Measurements from ENCODE around the gene TMEM163.

Gene TMEM163

DNA sequence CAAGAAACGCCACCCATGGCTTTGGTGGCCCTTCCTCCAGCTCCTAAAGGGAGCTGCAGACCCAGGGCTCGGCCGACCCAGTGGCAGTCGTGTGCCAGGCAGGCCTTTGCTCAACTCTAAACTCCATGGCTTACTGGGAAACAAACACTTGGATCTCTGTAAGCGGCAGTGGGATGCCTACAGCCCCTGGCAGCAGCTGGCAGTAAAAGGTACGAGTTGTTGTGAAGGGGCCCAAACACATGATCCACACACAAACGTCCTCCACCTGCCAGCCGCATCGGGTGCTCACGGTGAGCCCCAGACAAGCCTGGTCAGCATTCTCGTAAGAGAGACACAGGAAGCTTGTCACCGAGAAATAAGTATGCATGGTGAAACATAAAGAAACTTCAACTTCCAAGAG, 250.0 kb downstream of the TMEM163 start:
- TF ChIP-seq, protein P1, sequence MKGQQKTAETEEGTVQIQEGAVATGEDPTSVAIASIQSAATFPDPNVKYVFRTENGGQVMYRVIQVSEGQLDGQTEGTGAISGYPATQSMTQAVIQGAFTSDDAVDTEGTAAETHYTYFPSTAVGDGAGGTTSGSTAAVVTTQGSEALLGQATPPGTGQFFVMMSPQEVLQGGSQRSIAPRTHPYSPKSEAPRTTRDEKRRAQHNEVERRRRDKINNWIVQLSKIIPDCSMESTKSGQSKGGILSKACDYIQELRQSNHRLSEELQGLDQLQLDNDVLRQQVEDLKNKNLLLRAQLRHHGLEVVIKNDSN (IDR thresholded peaks at IDR 0.05), result no peak
- TF ChIP-seq NFIC (IDR thresholded peaks at IDR 0.05) (no peak), TCF12 (IDR thresholded peaks at IDR 0.05; ENCODE audit: low read depth) (no peak), TAF1 (IDR thresholded peaks at IDR 0.05; ENCODE audit: low read depth) (no peak), ZBTB7A (IDR thresholded peaks at IDR 0.05; ENCODE audit: low read depth) (no peak), CEBPB (IDR thresholded peaks at IDR 0.05) (no peak), CREB1 (IDR thresholded peaks at IDR 0.05; ENCODE audit: low read depth) (no peak), TEAD4 (IDR thresholded peaks at IDR 0.05) (no peak), FOXM1 (IDR thresholded peaks at IDR 0.05; ENCODE audit: borderline replicate concordance, low read depth) (no peak), RAD21 (IDR thresholded peaks at IDR 0.05; ENCODE audit: low read depth) (no peak), EP300 (IDR thresholded peaks at IDR 0.05; ENCODE audit: borderline replicate concordance) (no peak), EGR1 (IDR thresholded peaks at IDR 0.05) (no peak), YY1 (IDR thresholded peaks at IDR 0.05; ENCODE audit: low read depth) (no peak)
- TF ChIP-seq, protein P2, sequence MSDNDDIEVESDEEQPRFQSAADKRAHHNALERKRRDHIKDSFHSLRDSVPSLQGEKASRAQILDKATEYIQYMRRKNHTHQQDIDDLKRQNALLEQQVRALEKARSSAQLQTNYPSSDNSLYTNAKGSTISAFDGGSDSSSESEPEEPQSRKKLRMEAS (IDR thresholded peaks at IDR 0.05), result no peak
- TF ChIP-seq, protein P3, sequence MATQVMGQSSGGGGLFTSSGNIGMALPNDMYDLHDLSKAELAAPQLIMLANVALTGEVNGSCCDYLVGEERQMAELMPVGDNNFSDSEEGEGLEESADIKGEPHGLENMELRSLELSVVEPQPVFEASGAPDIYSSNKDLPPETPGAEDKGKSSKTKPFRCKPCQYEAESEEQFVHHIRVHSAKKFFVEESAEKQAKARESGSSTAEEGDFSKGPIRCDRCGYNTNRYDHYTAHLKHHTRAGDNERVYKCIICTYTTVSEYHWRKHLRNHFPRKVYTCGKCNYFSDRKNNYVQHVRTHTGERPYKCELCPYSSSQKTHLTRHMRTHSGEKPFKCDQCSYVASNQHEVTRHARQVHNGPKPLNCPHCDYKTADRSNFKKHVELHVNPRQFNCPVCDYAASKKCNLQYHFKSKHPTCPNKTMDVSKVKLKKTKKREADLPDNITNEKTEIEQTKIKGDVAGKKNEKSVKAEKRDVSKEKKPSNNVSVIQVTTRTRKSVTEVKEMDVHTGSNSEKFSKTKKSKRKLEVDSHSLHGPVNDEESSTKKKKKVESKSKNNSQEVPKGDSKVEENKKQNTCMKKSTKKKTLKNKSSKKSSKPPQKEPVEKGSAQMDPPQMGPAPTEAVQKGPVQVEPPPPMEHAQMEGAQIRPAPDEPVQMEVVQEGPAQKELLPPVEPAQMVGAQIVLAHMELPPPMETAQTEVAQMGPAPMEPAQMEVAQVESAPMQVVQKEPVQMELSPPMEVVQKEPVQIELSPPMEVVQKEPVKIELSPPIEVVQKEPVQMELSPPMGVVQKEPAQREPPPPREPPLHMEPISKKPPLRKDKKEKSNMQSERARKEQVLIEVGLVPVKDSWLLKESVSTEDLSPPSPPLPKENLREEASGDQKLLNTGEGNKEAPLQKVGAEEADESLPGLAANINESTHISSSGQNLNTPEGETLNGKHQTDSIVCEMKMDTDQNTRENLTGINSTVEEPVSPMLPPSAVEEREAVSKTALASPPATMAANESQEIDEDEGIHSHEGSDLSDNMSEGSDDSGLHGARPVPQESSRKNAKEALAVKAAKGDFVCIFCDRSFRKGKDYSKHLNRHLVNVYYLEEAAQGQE (IDR thresholded peaks at IDR 0.05; ENCODE audit: low read depth), result no peak

DNA sequence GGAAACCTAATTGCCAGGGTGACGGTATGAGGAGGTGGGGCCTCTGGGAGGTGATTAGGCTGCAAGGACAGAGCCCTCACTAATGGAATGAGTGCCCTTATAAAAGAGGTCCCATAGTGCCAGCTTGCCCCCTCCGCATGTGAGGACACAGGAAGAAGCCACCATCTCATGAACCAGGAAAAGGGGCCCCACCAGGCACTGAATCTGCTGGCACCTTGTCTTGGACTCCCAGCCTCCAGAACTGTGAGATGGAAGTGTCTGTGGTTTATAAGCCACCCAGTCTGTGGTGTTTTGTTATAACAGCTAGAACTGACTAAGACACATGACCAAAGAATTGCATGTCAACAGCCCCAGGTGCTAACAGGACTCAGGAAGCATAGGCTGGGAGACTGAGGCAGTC, 250.6 kb downstream of the TMEM163 start:
- TF ChIP-seq TCF12 (IDR thresholded peaks at IDR 0.05; ENCODE audit: low read depth), result no peak
- no peak for TF ChIP-seq FOXM1 (IDR thresholded peaks at IDR 0.05; ENCODE audit: borderline replicate concordance, low read depth)
- TF ChIP-seq, protein P3 (IDR thresholded peaks at IDR 0.05; ENCODE audit: low read depth), result no peak
- no peak for TF ChIP-seq YY1 (IDR thresholded peaks at IDR 0.05; ENCODE audit: low read depth)

DNA sequence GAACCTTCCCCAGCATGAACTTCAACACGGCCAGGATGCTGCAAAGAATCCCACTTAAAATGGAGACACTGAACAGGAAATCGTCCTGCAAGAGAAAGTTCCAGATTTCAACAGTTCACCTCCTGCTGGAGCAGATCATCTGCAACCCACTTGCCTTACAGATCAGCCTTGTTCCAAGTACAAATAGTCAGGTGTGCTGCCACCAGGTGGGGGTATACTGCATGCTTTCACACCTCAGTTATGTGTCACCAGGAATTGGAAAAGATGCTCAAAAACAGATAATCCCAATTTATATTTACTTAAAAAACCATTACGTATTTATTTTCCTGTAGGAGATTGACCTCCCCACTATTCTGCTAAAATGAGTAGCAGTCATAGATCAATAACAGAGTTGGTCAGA, 252.7 kb downstream of the TMEM163 start:
- TF ChIP-seq YY1 (IDR thresholded peaks at IDR 0.05; ENCODE audit: low read depth) (no peak), RAD21 (IDR thresholded peaks at IDR 0.05; ENCODE audit: low read depth) (peak; percentile 38; the same call in 1 of the 2 replicates), ZBTB7A (IDR thresholded peaks at IDR 0.05; ENCODE audit: low read depth) (no peak), EGR1 (IDR thresholded peaks at IDR 0.05) (no peak), TCF12 (IDR thresholded peaks at IDR 0.05; ENCODE audit: low read depth) (no peak), CREB1 (IDR thresholded peaks at IDR 0.05; ENCODE audit: low read depth) (no peak)
- TF ChIP-seq, protein P1 (IDR thresholded peaks at IDR 0.05), result no peak

DNA sequence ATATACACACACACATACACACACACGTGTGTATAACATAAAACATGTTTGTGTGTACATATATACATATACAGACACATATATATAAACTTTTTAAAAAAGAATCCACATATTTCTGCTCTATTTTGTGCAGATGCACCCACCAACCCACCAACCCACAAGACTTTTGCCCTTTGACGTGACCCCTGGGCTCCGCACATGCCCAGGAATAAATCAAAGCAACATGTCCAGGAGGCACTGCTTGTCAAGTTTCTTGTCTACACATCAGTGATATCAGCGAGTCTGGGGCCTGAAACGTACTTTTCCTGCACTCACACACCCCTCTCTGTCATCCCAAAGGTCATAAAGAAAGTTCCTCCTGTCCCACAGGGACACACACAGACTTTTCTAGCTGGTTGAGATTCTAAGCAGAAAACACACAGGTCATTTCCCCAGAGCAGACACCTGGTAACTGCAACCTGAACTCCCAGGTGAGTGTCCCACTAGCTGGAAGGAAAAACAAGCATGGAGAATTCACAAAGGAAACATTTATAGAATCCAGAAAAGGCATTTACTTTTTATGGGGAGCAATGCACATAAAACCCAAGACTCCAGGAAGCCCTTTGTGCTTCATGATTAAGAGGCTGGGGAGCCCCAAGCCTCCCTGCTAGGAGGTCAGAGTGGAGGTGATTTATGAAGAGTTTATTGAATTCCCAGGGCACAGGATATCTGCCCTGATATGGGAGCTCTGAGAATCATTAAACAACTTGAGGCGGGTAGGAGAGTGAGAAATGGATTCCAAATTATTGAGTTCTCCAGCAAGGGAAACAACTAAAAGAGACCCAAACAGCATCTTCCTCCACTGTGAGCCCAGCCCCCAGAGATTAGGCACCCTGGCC, 253.3 kb downstream of the TMEM163 start:
- TF ChIP-seq EGR1 (IDR thresholded peaks at IDR 0.05) (no peak), RAD21 (IDR thresholded peaks at IDR 0.05; ENCODE audit: low read depth) (no peak), TAF1 (IDR thresholded peaks at IDR 0.05; ENCODE audit: low read depth) (no peak), CREB1 (IDR thresholded peaks at IDR 0.05; ENCODE audit: low read depth) (no peak), NFIC (IDR thresholded peaks at IDR 0.05) (no peak), EP300 (IDR thresholded peaks at IDR 0.05; ENCODE audit: borderline replicate concordance) (no peak), CEBPB (IDR thresholded peaks at IDR 0.05) (no peak)
- TF ChIP-seq, protein P2 (IDR thresholded peaks at IDR 0.05), result no peak
- TF ChIP-seq, protein P3 (IDR thresholded peaks at IDR 0.05; ENCODE audit: low read depth), result no peak
- TF ChIP-seq, protein P1 (IDR thresholded peaks at IDR 0.05), result no peak
